NT2/D1 (cell line): Measurements from ENCODE around the gene FGF3.

Experiments
- SUZ12 ChIP-seq: IDR thresholded peaks from 2 replicates; pipeline ENCODE4 v1.6.1; 2011; ENCODE audit not compliant: insufficient read length, insufficient read depth; ENCODE audit errors: extremely low read depth
- YY1 ChIP-seq: IDR thresholded peaks from 2 replicates; pipeline ENCODE4 v1.6.1; 2011; ENCODE audit not compliant: insufficient read length, insufficient read depth
- ZNF274 ChIP-seq: IDR thresholded peaks from 2 replicates; pipeline ENCODE4 v1.6.1; 2011; ENCODE audit warnings: mild to moderate bottlenecking, low read depth, low read length

- no peak for TF ChIP-seq YY1
- TF ChIP-seq ZNF274 = no peak
- TF ChIP-seq SUZ12 = no peak
Measured at GRCh38 chr11:69778373-69778772, 40.8 kb downstream of the FGF3 start.
